Right ventricle myocardium inferior (tissue), 1 donor: ENCODE measurements around the gene FAM221B. TPM values are rescaled to one million over a fixed set of nuclear protein-coding genes. Genes with fewer than 3 reads are reported as not detected.

Experiments
- ATAC-seq: fragments of 200-7000 bp; cut with Tn5 transposase; one replicate; pipeline ENCODE4 v1.9.1; 2020; ENCODE audit warnings: mild to moderate bottlenecking, moderate library complexity
- DNase-seq: peaks from one replicate; pipeline ENCODE4 v3.0.0; 2021; ENCODE audit errors: missing footprints
- intact Hi-C: fragments of 100-400 bp; cut with DNase I; formaldehyde crosslinking; loops from one replicate; pipeline ENCODE4 v1.11.0; 2022
- total RNA-seq: library from RNA; stranded (reverse); fragmentation: NEBNext Ultra II Directional; extraction: Animal tissue kit (Norgen Biotek cat#: 25700); gene quantifications from one replicate; pipeline ENCODE4 v1.2.1, GENCODE V29; 2021
- donor health status: DM: no; HTN: yes; CAD: no; lungs with severe emphysema.

Gene FAM221B
- total RNA-seq, 1 donor from 2014 or later, result not detected

GRCh38 chr9:35774907-35775635, 53.5 kb downstream of the FAM221B start:
- intact Hi-C loops, result no loop called here
- DNase-seq (no peak), ATAC-seq (peak; percentile 64)

- DNase-seq (no peak), ATAC-seq (no peak)
- intact Hi-C loops, result no loop called here
Measured at GRCh38 chr9:35771943-35772342, 56.6 kb downstream of the FAM221B start.

GRCh38 chr9:35771534-35771933, 57.0 kb downstream of the FAM221B start:
- intact Hi-C loops, result no loop called here
- no peak for ATAC-seq
- no peak for DNase-seq

- peak; percentile 87 for ATAC-seq
- intact Hi-C loops, result no loop called here
- no peak for DNase-seq
Measured at GRCh38 chr9:35771075-35771433, 57.5 kb downstream of the FAM221B start.

GRCh38 chr9:35769763-35770162, 58.8 kb downstream of the FAM221B start:
- intact Hi-C loops, result no loop called here
- ATAC-seq (no peak), DNase-seq (no peak)

- DNase-seq (no peak), ATAC-seq (no peak)
- intact Hi-C loops, result no loop called here
Measured at GRCh38 chr9:35767458-35767857, 61.1 kb downstream of the FAM221B start.

- intact Hi-C loops, result no loop called here
- ATAC-seq (no peak), DNase-seq (no peak)
Measured at GRCh38 chr9:35766997-35767396, 61.5 kb downstream of the FAM221B start.

Other genes with a start within 250 kb of the FAM221B start
- gene TESK1, start 223.5 kb downstream of the FAM221B start, total RNA-seq, result 27.3 TPM
- 0.89 TPM for gene CD72, start 210.3 kb downstream of the FAM221B start, total RNA-seq
- gene SIT1, start 177.8 kb downstream of the FAM221B start, total RNA-seq, result not detected
- 15,747 TPM for gene RMRP, start 170.7 kb downstream of the FAM221B start, total RNA-seq
- 58.6 TPM for gene CCDC107, start 170.4 kb downstream of the FAM221B start, total RNA-seq
- gene ARHGEF39, start 163.5 kb downstream of the FAM221B start, total RNA-seq, result 0.22 TPM
- gene CA9, start 154.8 kb downstream of the FAM221B start, total RNA-seq, result 0.30 TPM
- 1,163 TPM for gene TPM2, start 138.8 kb downstream of the FAM221B start, total RNA-seq
- 255 TPM for gene TLN1, start 96.5 kb downstream of the FAM221B start, total RNA-seq
- 23.5 TPM for gene CREB3, start 96.1 kb downstream of the FAM221B start, total RNA-seq
- 80.2 TPM for gene GBA2, start 79.5 kb downstream of the FAM221B start, total RNA-seq
- 29.0 TPM for gene RGP1, start 79.4 kb downstream of the FAM221B start, total RNA-seq
- gene MSMP, start 74.5 kb downstream of the FAM221B start, total RNA-seq, result not detected
- 25.2 TPM for gene NPR2, start 37.1 kb downstream of the FAM221B start, total RNA-seq
- gene SPAG8, start 16.5 kb downstream of the FAM221B start, total RNA-seq, result 2.1 TPM
- 72.7 TPM for gene HINT2, start 13.7 kb downstream of the FAM221B start, total RNA-seq
- gene TMEM8B, start 496 bp upstream of the FAM221B start, total RNA-seq, result 13.8 TPM
- not detected for gene OR13J1, start 41.7 kb upstream of the FAM221B start, total RNA-seq
- 8.1 TPM for gene HRCT1, start 77.5 kb upstream of the FAM221B start, total RNA-seq
- gene SPAAR, start 80.8 kb upstream of the FAM221B start, total RNA-seq, result 9.6 TPM
- not detected for gene OR2S2, start 129.4 kb upstream of the FAM221B start, total RNA-seq
- gene RECK, start 208.2 kb upstream of the FAM221B start, total RNA-seq, result 5.5 TPM